Effector memory CD8-positive, alpha-beta T cell (primary cell): ENCODE results near the gene S100A12.
A peak's percentile ranks its signal among the peaks of the same experiment; 100 is the strongest.

Experiments
- ATAC-seq: fragments of 150-1000 bp; cut with Tn5 transposase; replicated peaks from 2 replicates; pipeline ENCODE4 v1.10.0; 2021; ENCODE audit warnings: mild to moderate bottlenecking, moderate library complexity
- DNase-seq, 3 experiments: peaks; one replicate each; pipeline ENCODE4 v3.0.0; 2021
- H3K27ac Mint-ChIP-seq, 2 donors: one replicate each; pipeline ENCODE4 v1.8.0; 2022; ENCODE audit warnings: mild to moderate bottlenecking in 2 of 2, mixed read lengths in 2 of 2, moderate library complexity in 2 of 2
- H3K27me3 Mint-ChIP-seq, 2 donors: one replicate each; pipeline ENCODE4 v1.8.0; 2022; ENCODE audit warnings: mixed read lengths in 2 of 2
- H3K36me3 Mint-ChIP-seq: one replicate; pipeline ENCODE4 v1.8.0; 2022; ENCODE audit warnings: mild to moderate bottlenecking, moderate library complexity, mixed read lengths; ENCODE audit not compliant: insufficient read depth
- H3K4me1 Mint-ChIP-seq, 2 donors: one replicate each; pipeline ENCODE4 v1.8.0; 2022; ENCODE audit warnings: low read depth in 2 of 2, mixed read lengths in 2 of 2
- H3K4me3 Mint-ChIP-seq, 2 donors: one replicate each; pipeline ENCODE4 v1.8.0; 2022; ENCODE audit warnings: mild to moderate bottlenecking in 2 of 2, mixed read lengths in 2 of 2, moderate library complexity in 2 of 2
- H3K9me3 Mint-ChIP-seq, 2 donors: one replicate each; pipeline ENCODE4 v1.8.0; 2022; ENCODE audit warnings: mixed read lengths in 2 of 2

S100A12 gene

DNA sequence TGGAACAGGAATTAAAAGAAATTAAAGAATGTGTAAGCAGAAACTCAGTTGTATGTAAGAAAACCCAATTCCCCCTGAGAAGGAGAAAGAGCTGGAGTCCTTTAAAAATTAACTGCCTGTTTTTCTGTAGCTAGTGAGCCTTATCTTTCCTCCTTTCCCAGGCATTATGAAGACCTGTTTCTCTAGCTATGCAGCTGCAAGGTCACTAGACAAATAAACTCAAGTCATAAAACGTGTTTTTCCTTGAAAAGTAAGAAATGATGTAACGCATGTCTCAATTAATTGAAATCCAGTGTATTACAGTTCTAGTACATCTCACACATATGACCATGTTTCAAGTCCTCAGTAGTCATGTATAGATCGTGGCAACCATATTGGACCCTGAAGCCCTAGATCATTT, 5.3 kb downstream of the S100A12 start:
- H3K36me3 Mint-ChIP-seq, result no peaks in the 10 kb centered on the region
- no peaks in the 10 kb centered on the region for H3K4me1 Mint-ChIP-seq
- no peak overlapping the region for H3K27ac Mint-ChIP-seq
- DNase-seq (no peak), ATAC-seq (no peak)
- peaks cover 30 to 44% of the 10 kb centered on the region in 2 donors for H3K27me3 Mint-ChIP-seq
- no peak overlapping the region for H3K4me3 Mint-ChIP-seq
- no peaks in the 10 kb centered on the region for H3K9me3 Mint-ChIP-seq

- Mint-ChIP-seq H3K27me3 (peaks cover 41 to 49% of the 10 kb centered on the region in 2 donors), H3K9me3 (no peaks in the 10 kb centered on the region), H3K4me1 (no peaks in the 10 kb centered on the region), H3K36me3 (no peaks in the 10 kb centered on the region), H3K4me3 (no peak overlapping the region), H3K27ac (no peak overlapping the region)
- ATAC-seq, result no peak
- DNase-seq, result no peak
These were observed 6.9 kb downstream of the S100A12 start for GRCh38 chr1:153368495-153368894.

DNA sequence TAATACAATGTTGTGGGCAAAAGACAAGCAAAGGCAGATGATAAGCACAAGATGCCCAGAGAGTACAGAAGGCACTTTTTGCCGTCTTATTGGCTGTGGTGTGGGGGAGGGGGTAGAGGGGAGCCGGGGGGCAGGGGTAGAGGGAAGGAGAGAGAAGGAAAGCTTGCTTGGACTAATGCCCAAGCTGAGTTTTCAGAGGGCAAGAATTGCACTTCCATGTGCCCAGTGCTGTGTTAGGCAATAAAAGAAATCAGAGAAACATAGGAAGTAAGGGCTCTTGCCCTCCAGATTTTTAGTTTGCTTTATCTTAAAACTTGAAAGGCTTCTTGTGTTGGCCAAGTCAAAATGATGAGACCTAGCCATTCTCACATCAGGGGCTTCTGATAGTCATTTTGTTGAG, 8.3 kb downstream of the S100A12 start:
- no peak overlapping the region for H3K4me3 Mint-ChIP-seq
- no peaks in the 10 kb centered on the region for H3K36me3 Mint-ChIP-seq
- ATAC-seq (no peak), DNase-seq (no peak)
- no peaks in the 10 kb centered on the region for H3K4me1 Mint-ChIP-seq
- H3K27ac Mint-ChIP-seq, result no peak overlapping the region
- peaks cover 49 to 58% of the 10 kb centered on the region in 2 donors for H3K27me3 Mint-ChIP-seq
- no peaks in the 10 kb centered on the region for H3K9me3 Mint-ChIP-seq

GRCh38 chr1:153366261-153366660, 9.2 kb downstream of the S100A12 start:
- peaks cover 44 to 62% of the 10 kb centered on the region in 2 donors for H3K27me3 Mint-ChIP-seq
- H3K4me3 Mint-ChIP-seq, result no peak overlapping the region
- H3K9me3 Mint-ChIP-seq, result no peaks in the 10 kb centered on the region
- H3K4me1 Mint-ChIP-seq, result peaks cover 0 to under 1% of the 10 kb centered on the region in 2 donors
- no peaks in the 10 kb centered on the region for H3K36me3 Mint-ChIP-seq
- no peak for DNase-seq
- ATAC-seq, result no peak
- H3K27ac Mint-ChIP-seq, result no peak overlapping the region

DNA sequence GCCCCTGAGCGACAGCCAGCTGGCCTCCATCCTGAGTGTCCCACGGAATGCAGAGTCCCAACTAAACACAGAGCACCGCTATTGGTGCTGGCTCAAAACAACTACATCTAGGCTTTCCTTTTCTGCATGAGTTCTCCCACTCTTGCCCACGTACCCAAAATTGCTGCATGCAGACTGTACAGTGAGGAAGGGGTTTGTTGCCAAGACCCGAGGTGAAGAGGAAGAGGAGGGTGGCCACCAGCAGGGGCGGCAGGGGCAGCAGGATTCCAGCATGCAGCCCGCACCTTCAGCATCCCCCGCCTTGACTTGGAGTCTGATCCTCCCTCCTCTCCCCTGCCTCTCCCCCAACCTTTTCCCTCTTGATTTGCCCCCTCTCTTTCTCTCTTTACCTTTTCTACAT, 9.7 kb downstream of the S100A12 start:
- H3K27ac Mint-ChIP-seq, result no peak overlapping the region
- H3K36me3 Mint-ChIP-seq, result no peaks in the 10 kb centered on the region
- ATAC-seq (no peak), DNase-seq (no peak)
- H3K4me1 Mint-ChIP-seq, result peaks cover 0 to 3% of the 10 kb centered on the region in 2 donors
- H3K9me3 Mint-ChIP-seq, result no peaks in the 10 kb centered on the region
- H3K4me3 Mint-ChIP-seq, result no peak overlapping the region
- peaks cover 48 to 65% of the 10 kb centered on the region in 2 donors for H3K27me3 Mint-ChIP-seq

DNA sequence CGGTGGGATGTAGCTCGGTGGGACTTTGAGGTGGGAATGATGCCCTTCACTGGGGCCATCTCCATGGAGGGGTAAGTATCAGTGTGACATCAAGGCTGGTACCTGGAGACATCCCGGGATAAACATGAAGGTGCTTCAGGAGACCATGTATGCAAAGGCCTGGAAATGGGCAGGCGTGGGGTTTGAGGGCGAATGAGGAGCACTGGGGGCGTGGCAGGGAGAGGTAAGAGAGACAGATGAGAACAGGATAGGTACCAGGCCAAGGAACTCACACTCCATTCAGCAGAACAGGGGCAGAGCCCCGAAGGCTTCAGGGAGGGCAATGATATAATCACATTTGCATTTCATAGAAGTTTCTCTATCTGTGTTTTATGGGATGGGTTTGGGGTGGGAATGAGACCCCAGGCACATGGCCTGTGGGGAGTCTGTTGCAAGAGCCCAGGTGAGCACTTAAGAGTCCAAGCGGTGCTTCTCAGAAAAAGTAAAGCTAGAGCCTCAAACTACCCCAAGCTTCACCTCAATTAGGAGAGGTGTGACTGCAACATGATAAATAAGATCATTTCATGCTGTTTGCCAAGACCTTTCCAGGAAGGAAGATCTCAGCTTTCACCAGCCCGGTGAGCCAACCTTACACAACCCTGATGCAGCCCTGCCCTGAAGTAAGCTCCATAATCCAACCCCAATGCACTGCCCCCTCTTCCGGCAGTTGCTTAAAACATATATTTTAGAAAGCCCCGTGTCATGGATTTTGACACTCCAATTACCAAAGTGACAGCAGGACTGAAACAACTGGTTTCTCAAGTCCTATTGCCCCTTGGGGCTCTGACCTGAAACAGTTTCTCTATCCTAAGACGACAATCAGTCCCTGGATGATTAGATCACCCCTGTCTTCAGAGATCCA, 10.4 kb downstream of the S100A12 start:
- no peak for DNase-seq
- no peaks in the 10 kb centered on the region for H3K9me3 Mint-ChIP-seq
- H3K27me3 Mint-ChIP-seq, result peaks cover 45 to 64% of the 10 kb centered on the region in 2 donors
- H3K4me3 Mint-ChIP-seq, result no peak overlapping the region
- ATAC-seq, result no peak
- no peaks in the 10 kb centered on the region for H3K36me3 Mint-ChIP-seq
- H3K4me1 Mint-ChIP-seq, result peaks cover 0 to 3% of the 10 kb centered on the region in 2 donors
- no peak overlapping the region for H3K27ac Mint-ChIP-seq

- DNase-seq (no peak), ATAC-seq (no peak)
- no peak overlapping the region for H3K27ac Mint-ChIP-seq
- H3K9me3 Mint-ChIP-seq, result no peaks in the 10 kb centered on the region
- H3K4me3 Mint-ChIP-seq, result no peak overlapping the region
- peaks cover 0 to 3% of the 10 kb centered on the region in 2 donors for H3K4me1 Mint-ChIP-seq
- H3K36me3 Mint-ChIP-seq, result no peaks in the 10 kb centered on the region
- H3K27me3 Mint-ChIP-seq, result peaks cover 40 to 58% of the 10 kb centered on the region in 2 donors
These were observed 11.3 kb downstream of the S100A12 start for GRCh38 chr1:153364156-153364555.

- Mint-ChIP-seq H3K9me3 (no peaks in the 10 kb centered on the region), H3K36me3 (no peaks in the 10 kb centered on the region), H3K27ac (no peak overlapping the region), H3K4me3 (no peak overlapping the region), H3K27me3 (peaks cover 40 to 60% of the 10 kb centered on the region in 2 donors), H3K4me1 (peaks cover 0 to 3% of the 10 kb centered on the region in 2 donors)
- DNase-seq (no peak), ATAC-seq (no peak)
These were observed 11.8 kb downstream of the S100A12 start for GRCh38 chr1:153363641-153364040.

DNA sequence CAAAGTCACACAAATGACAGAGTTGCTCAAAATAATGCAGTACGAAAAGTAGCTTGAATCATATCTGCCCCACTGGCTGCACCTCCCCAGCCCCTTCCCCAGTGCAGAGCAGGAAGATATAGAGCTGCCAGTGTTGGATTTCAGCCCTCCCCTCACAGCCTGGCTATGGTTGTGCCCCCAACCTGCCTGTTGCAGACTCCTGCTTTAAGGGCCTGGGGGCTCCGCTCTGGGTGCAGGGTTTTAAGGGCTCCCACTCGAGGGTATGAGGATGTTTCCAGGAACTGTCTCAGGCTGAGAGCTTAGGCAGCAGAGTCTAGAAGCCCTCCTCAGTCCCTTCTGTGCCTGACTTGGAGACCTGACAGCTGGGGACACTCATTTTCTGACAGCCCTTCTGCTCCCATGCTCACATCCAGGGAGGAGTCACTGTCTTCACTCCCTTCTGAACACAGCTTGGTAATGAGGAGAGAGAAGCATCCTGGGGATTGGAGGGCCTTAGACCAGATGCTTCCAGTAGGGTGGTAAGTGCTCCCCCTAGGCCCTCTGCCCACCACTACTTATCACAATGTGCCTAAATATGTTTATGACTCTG, 13.1 kb downstream of the S100A12 start:
- DNase-seq, result no peak
- H3K36me3 Mint-ChIP-seq, result no peaks in the 10 kb centered on the region
- peaks cover 0 to 8% of the 10 kb centered on the region in 2 donors for H3K4me1 Mint-ChIP-seq
- H3K27me3 Mint-ChIP-seq, result peaks cover 50 to 69% of the 10 kb centered on the region in 2 donors
- no peak for ATAC-seq
- no peak overlapping the region for H3K27ac Mint-ChIP-seq
- H3K9me3 Mint-ChIP-seq, result no peaks in the 10 kb centered on the region
- no peak overlapping the region for H3K4me3 Mint-ChIP-seq

GRCh38 chr1:153361480-153362109, 13.8 kb downstream of the S100A12 start:
- Mint-ChIP-seq H3K27ac (peak overlapping the region; percentile 9 to 41), H3K9me3 (no peaks in the 10 kb centered on the region), H3K36me3 (no peaks in the 10 kb centered on the region), H3K27me3 (peaks cover 52 to 72% of the 10 kb centered on the region in 2 donors), H3K4me1 (peaks cover 0 to 9% of the 10 kb centered on the region in 2 donors), H3K4me3 (no peak overlapping the region)
- no peak for ATAC-seq
- no peak for DNase-seq

DNA sequence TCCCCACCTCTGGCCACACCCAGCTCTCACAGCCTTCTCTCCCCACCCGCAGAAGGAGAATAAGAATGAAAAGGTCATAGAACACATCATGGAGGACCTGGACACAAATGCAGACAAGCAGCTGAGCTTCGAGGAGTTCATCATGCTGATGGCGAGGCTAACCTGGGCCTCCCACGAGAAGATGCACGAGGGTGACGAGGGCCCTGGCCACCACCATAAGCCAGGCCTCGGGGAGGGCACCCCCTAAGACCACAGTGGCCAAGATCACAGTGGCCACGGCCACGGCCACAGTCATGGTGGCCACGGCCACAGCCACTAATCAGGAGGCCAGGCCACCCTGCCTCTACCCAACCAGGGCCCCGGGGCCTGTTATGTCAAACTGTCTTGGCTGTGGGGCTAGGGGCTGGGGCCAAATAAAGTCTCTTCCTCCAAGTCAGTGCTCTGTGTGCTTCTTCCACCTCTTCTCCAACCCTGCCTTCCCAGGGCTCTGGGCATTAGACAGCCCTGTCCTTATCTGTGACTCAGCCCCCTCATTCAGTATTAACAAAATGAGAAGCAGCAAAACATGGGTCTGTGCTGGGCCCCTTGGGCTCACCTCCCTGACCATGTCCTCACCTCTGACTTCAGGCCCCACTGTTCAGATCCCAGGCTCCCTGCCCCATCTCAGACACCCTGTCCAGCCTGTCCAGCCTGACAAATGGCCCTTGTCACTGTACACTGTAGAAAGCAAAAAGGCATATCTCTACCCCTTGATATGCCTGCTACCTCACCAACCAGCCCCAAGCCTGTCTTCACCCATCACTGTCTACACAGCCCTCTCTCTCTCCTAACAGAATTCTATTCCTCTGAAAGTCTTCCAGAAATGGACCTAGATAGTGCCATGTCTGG, 14.6 kb downstream of the S100A12 start:
- Mint-ChIP-seq H3K27ac (peak overlapping the region; percentile 9 to 41), H3K27me3 (peaks cover 52 to 72% of the 10 kb centered on the region in 2 donors), H3K36me3 (no peaks in the 10 kb centered on the region), H3K4me3 (no peak overlapping the region), H3K9me3 (no peaks in the 10 kb centered on the region), H3K4me1 (peaks cover 0 to 9% of the 10 kb centered on the region in 2 donors)
- no peak for DNase-seq
- ATAC-seq, result no peak

DNA sequence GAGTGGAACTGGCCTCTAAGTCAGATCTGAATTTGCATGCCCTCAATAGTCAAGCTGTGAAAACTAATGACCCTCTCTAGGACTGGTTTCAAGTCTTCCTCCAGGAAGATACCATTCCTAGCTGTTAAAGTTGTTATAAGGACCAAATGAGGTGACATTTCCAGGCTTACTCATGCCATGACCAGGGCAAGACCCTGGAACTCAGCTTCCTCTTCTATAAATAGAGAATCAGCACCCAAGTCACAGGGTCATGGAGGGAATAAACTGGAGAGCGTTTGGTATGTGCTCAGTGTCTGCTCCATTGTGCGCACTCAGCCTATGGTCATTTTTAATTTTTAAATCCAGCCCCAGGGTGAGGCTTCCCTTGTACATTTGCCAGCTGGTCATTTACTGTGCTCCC, 15.2 kb downstream of the S100A12 start:
- no peaks in the 10 kb centered on the region for H3K9me3 Mint-ChIP-seq
- peaks cover 47 to 67% of the 10 kb centered on the region in 2 donors for H3K27me3 Mint-ChIP-seq
- no peak for DNase-seq
- no peak overlapping the region for H3K27ac Mint-ChIP-seq
- no peak for ATAC-seq
- H3K4me3 Mint-ChIP-seq, result no peak overlapping the region
- no peaks in the 10 kb centered on the region for H3K36me3 Mint-ChIP-seq
- H3K4me1 Mint-ChIP-seq, result peaks cover 0 to 9% of the 10 kb centered on the region in 2 donors

DNA sequence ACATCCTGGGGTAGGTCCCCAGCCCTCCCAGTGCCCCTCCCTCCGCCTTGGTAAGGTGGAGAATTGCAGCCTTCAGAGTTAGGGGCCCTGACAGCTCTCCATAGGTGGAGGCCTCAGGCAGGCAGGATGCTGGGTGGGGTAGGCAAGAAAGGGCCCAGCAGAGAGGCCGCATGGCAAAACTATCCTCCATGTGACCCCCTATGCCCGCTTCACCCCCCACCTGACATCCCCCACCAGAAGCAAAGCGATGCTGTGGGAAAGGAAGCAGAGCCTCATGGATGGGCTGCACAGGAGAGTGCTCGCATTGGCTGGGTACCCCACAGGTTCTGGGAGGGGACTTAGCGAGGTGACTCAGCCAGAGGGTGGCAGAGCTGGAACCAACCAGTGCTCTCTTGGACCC, 16.2 kb downstream of the S100A12 start:
- peaks cover 47 to 58% of the 10 kb centered on the region in 2 donors for H3K27me3 Mint-ChIP-seq
- H3K4me3 Mint-ChIP-seq, result no peak overlapping the region
- ATAC-seq (no peak), DNase-seq (no peak)
- H3K27ac Mint-ChIP-seq, result no peak overlapping the region
- H3K9me3 Mint-ChIP-seq, result no peaks in the 10 kb centered on the region
- no peaks in the 10 kb centered on the region for H3K36me3 Mint-ChIP-seq
- H3K4me1 Mint-ChIP-seq, result peaks cover 0 to 9% of the 10 kb centered on the region in 2 donors
